Right lobe of liver (tissue), 4 donors: ENCODE data around the gene WNT1.

Source experiments
- POLR2A ChIP-seq: fragments of 450-650 bp; IDR thresholded peaks from one replicate; pipeline ENCODE4 v1.6.1; 2017; ENCODE audit warnings: antibody characterized with exemption, mild to moderate bottlenecking
- TF ChIP-seq, protein P1 (sequence below), 4 donors: fragments of 200-600 bp in 3 of 4; fragments of 450-650 bp in 1 of 4; IDR thresholded peaks; one replicate each; pipeline versions ENCODE4 v1.5.1 to v1.8.0; 2016 to 2022; ENCODE audit warnings: antibody characterized with exemption in 4 of 4, mild to moderate bottlenecking in 2 of 4
- donor health status: DM: no; HTN: no; CAD: no.
- donor health status: DM: no; HTN: no; CAD: no.
- donor health status: DM: no; HTN: yes; CAD: no.

DNA sequence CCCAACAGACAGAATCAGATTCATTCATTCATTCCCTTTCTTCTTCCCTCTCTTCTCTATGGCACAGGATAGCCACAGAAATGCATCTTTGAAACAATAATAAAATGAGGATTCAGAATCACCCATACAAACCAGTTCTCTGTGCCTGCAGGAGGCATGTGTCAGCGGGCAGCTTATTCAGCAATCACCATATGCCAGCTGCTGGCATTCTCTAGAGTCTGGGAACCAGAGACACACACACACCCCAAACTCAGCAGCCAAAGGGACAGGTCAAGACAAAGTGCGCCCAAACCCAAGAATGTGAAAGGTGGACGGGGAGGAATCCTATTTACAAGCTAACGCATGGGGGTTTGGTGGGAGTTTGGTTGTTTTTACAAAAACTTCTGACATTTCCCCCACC, 34.9 kb upstream of the WNT1 start:
- TF ChIP-seq, protein P1, sequence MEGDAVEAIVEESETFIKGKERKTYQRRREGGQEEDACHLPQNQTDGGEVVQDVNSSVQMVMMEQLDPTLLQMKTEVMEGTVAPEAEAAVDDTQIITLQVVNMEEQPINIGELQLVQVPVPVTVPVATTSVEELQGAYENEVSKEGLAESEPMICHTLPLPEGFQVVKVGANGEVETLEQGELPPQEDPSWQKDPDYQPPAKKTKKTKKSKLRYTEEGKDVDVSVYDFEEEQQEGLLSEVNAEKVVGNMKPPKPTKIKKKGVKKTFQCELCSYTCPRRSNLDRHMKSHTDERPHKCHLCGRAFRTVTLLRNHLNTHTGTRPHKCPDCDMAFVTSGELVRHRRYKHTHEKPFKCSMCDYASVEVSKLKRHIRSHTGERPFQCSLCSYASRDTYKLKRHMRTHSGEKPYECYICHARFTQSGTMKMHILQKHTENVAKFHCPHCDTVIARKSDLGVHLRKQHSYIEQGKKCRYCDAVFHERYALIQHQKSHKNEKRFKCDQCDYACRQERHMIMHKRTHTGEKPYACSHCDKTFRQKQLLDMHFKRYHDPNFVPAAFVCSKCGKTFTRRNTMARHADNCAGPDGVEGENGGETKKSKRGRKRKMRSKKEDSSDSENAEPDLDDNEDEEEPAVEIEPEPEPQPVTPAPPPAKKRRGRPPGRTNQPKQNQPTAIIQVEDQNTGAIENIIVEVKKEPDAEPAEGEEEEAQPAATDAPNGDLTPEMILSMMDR (IDR thresholded peaks at IDR 0.05): no peak
- TF ChIP-seq POLR2A: no peak
